Activated CD4-positive, alpha-beta T cell treated with anti-CD3 and anti-CD28 coated beads for 48 hours (primary cell): ENCODE data around the gene ZNF284.

Source experiments
- DNase-seq: peaks from one replicate; pipeline ENCODE4 v3.0.0-alpha.2; 2020

The ZNF284 gene

GRCh38 chr19:44071824-44072542 lies at the start of gene ZNF284:
Gene ZNF284 (plus strand): TSS chr19:44072159. CDS start chr19:44076390, 4,231 bp downstream.
- DNase-seq, result peak; percentile 86

GRCh38 chr19:44024900-44025216 lies 47.1 kb upstream of the ZNF284 start:
- DNase-seq, result no peak

- DNase-seq, result peak; percentile 85
Observed at GRCh38 chr19:44025217-44025936, 46.6 kb upstream of the ZNF284 start, which contains the start of gene ZNF222. Gene ZNF222 (plus strand): TSS chr19:44025379. CDS start chr19:44025437, 58 bp downstream.

- no peak for DNase-seq
Observed at GRCh38 chr19:44026622-44027021, 45.3 kb upstream of the ZNF284 start.

- no peak for DNase-seq
Observed at GRCh38 chr19:44032001-44032610, 39.9 kb upstream of the ZNF284 start.

GRCh38 chr19:44042147-44042546 lies 29.8 kb upstream of the ZNF284 start:
- DNase-seq, result no peak

GRCh38 chr19:44050740-44051649 lies 21.0 kb upstream of the ZNF284 start:
- peak; percentile 41 for DNase-seq

GRCh38 chr19:44051650-44052402 lies 20.1 kb upstream of the ZNF284 start, which contains the start of gene ZNF223:
Gene ZNF223 (plus strand): TSS chr19:44052036. CDS start chr19:44055177, 3,141 bp downstream.
- peak; percentile 71 for DNase-seq

- no peak for DNase-seq
Observed at GRCh38 chr19:44055870-44056269, 16.1 kb upstream of the ZNF284 start.

- no peak for DNase-seq
Observed at GRCh38 chr19:44059229-44059628, 12.7 kb upstream of the ZNF284 start.

GRCh38 chr19:44061038-44061437 lies 10.9 kb upstream of the ZNF284 start:
- DNase-seq, result no peak

GRCh38 chr19:44066305-44066704 lies 5.7 kb upstream of the ZNF284 start:
- DNase-seq, result no peak

GRCh38 chr19:44069415-44069814 lies 2.5 kb upstream of the ZNF284 start:
- DNase-seq, result no peak

- DNase-seq, result no peak
Observed at GRCh38 chr19:44072543-44073401, 813 bp downstream of the ZNF284 start.

GRCh38 chr19:44076325-44076724 lies 4.4 kb downstream of the ZNF284 start:
- no peak for DNase-seq

- DNase-seq, result no peak
Observed at GRCh38 chr19:44092108-44092507, 20.1 kb downstream of the ZNF284 start.

GRCh38 chr19:44093931-44094765 lies 22.2 kb downstream of the ZNF284 start, which contains the start of gene ZNF224:
Gene ZNF224 (plus strand): TSS chr19:44094361. CDS start chr19:44097874, 3,513 bp downstream.
- peak; percentile 89 for DNase-seq

GRCh38 chr19:44107751-44108150 lies 35.8 kb downstream of the ZNF284 start:
- DNase-seq, result no peak

- no peak for DNase-seq
Observed at GRCh38 chr19:44109458-44109857, 37.5 kb downstream of the ZNF284 start.
